IPS-20b (cell line): ENCODE measurements around the gene USP3.

ENCODE experiments used
- H3K27ac ChIP-seq: one replicate; pipeline ENCODE4 v1.5.1; 2013; ENCODE audit warnings: low read length
- H3K27me3 ChIP-seq: 2 replicates; pipeline ENCODE4 v1.6.1; 2013; ENCODE audit warnings: mild to moderate bottlenecking, low read length, inconsistent platforms; ENCODE audit not compliant: insufficient read depth
- H3K36me3 ChIP-seq: 2 replicates; pipeline ENCODE4 v1.6.1; 2013; ENCODE audit warnings: low read depth, mild to moderate bottlenecking, inconsistent platforms, low read length, moderate library complexity; ENCODE audit not compliant: insufficient read depth
- H3K4me1 ChIP-seq: 2 replicates; pipeline ENCODE4 v1.6.1; 2013; ENCODE audit warnings: mild to moderate bottlenecking, control low read depth, inconsistent platforms, low read length, moderate library complexity; ENCODE audit not compliant: insufficient read depth
- H3K4me3 ChIP-seq: 2 replicates; pipeline ENCODE4 v1.5.1; 2013; ENCODE audit warnings: mild to moderate bottlenecking, low read length, inconsistent platforms
- H3K9ac ChIP-seq: 2 replicates; pipeline ENCODE4 v1.6.1; 2013; ENCODE audit warnings: low read depth, mild to moderate bottlenecking, inconsistent platforms, low read length, moderate library complexity
- H3K9me3 ChIP-seq: 2 replicates; pipeline ENCODE4 v1.6.1; 2013; ENCODE audit warnings: mild to moderate bottlenecking, low read depth, low read length, inconsistent platforms; ENCODE audit not compliant: insufficient read depth

Gene USP3

GRCh38 chr15:63539521-63539920, 35.1 kb downstream of the USP3 start:
- no peak overlapping the region for H3K27ac ChIP-seq
- no peak overlapping the region for H3K9ac ChIP-seq
- H3K4me1 ChIP-seq: peaks cover 42% of the 10 kb centered on the region
- H3K36me3 ChIP-seq: no peaks in the 10 kb centered on the region
- no peak overlapping the region for H3K4me3 ChIP-seq
- H3K9me3 ChIP-seq: no peaks in the 10 kb centered on the region
- no peaks in the 10 kb centered on the region for H3K27me3 ChIP-seq

DNA sequence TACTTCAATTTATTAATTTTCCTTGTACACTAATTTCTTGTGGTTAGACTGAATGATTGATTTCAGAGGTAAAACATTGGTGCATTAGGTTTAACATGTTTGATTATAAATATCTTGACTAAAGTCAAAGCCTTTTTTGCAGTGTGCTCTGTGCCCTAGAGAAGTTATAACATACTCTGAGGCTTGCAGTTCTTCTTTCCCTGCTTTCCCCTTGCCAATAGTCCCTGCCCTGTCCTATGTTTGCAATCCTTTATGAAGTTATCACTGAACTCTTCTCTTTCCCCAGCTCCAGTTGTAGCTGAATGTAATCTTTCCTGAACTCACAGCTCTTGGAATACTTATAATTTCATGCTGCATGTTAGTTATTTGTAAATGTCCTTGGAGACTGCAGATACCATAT, 35.6 kb downstream of the USP3 start:
- Histone ChIP-seq H3K4me3 (no peak overlapping the region), H3K36me3 (no peaks in the 10 kb centered on the region), H3K4me1 (peaks cover 41% of the 10 kb centered on the region), H3K9me3 (no peaks in the 10 kb centered on the region), H3K9ac (peak overlapping the region; percentile 2; the same call in 1 of the 2 replicates), H3K27me3 (no peaks in the 10 kb centered on the region), H3K27ac (no peak overlapping the region)

- Histone ChIP-seq H3K27me3 (no peaks in the 10 kb centered on the region), H3K27ac (no peak overlapping the region), H3K4me3 (no peak overlapping the region), H3K36me3 (no peaks in the 10 kb centered on the region), H3K9me3 (no peaks in the 10 kb centered on the region), H3K4me1 (peaks cover 37% of the 10 kb centered on the region), H3K9ac (peak overlapping the region; percentile 2; the same call in 1 of the 2 replicates)
Measured at GRCh38 chr15:63540449-63540848, 36.1 kb downstream of the USP3 start.

- H3K27ac ChIP-seq: no peak overlapping the region
- no peaks in the 10 kb centered on the region for H3K27me3 ChIP-seq
- H3K9ac ChIP-seq: no peak overlapping the region
- no peaks in the 10 kb centered on the region for H3K36me3 ChIP-seq
- H3K4me1 ChIP-seq: peaks cover 8% of the 10 kb centered on the region; the same call in 1 of the 2 replicates
- no peak overlapping the region for H3K4me3 ChIP-seq
- H3K9me3 ChIP-seq: no peaks in the 10 kb centered on the region
Measured at GRCh38 chr15:63544258-63545026, 40.0 kb downstream of the USP3 start.

DNA sequence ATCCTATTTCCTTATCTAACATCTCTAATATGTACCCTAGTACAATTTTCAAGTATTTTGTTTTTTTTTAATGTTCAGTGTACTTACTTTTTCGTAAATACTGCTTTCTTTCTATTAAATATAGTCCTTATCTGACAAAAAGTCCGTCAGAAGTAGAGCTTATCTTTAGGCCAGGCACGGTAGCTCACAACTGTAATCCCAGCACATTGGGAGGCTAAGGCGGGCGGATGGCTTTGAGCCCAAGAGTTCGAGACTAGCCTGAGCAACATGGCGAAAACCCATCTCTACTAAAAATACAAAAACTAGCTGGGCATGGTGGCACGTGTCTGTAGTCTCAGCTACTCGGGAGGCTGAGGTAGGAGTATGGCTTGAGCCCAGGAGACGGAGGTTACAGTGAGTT, 41.1 kb downstream of the USP3 start:
- Histone ChIP-seq H3K27me3 (no peaks in the 10 kb centered on the region), H3K9me3 (no peaks in the 10 kb centered on the region), H3K9ac (no peak overlapping the region), H3K27ac (no peak overlapping the region), H3K4me3 (no peak overlapping the region), H3K36me3 (no peaks in the 10 kb centered on the region), H3K4me1 (peaks cover 2% of the 10 kb centered on the region; the same call in 1 of the 2 replicates)

- H3K9ac ChIP-seq: no peak overlapping the region
- no peaks in the 10 kb centered on the region for H3K9me3 ChIP-seq
- H3K27ac ChIP-seq: no peak overlapping the region
- H3K36me3 ChIP-seq: no peaks in the 10 kb centered on the region
- peaks cover 16% of the 10 kb centered on the region for H3K4me1 ChIP-seq
- no peaks in the 10 kb centered on the region for H3K27me3 ChIP-seq
- H3K4me3 ChIP-seq: no peak overlapping the region
Measured at GRCh38 chr15:63551400-63551799, 47.0 kb downstream of the USP3 start.

DNA sequence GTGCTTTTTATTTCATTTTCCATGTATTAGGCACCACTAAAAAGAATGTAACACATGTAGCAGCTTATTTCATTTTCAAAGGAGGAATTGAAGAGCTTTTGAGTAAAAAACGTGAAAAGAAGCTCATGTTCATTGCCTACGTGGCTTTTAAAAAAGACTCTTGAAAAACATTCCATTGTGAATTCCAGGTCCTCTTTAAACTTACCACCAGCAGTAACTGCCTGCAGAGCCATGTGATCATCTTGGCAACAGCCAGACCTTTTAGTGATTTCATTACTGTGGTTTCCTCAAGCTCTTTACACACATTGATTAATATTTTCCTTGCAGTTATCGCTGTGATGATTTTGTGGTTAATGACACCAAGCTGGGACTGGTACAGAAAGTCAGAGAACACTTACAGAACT, 49.0 kb downstream of the USP3 start:
- H3K27ac ChIP-seq: peak overlapping the region; percentile 72
- peaks cover 20% of the 10 kb centered on the region for H3K4me1 ChIP-seq
- no peaks in the 10 kb centered on the region for H3K36me3 ChIP-seq
- peak overlapping the region; percentile 22; the same call in 1 of the 2 replicates for H3K4me3 ChIP-seq
- H3K27me3 ChIP-seq: no peaks in the 10 kb centered on the region
- H3K9ac ChIP-seq: peak overlapping the region; percentile 53; the same call in 1 of the 2 replicates
- H3K9me3 ChIP-seq: no peaks in the 10 kb centered on the region

- no peak overlapping the region for H3K4me3 ChIP-seq
- H3K4me1 ChIP-seq: peaks cover 25% of the 10 kb centered on the region
- no peak overlapping the region for H3K9ac ChIP-seq
- no peaks in the 10 kb centered on the region for H3K36me3 ChIP-seq
- no peaks in the 10 kb centered on the region for H3K9me3 ChIP-seq
- H3K27ac ChIP-seq: no peak overlapping the region
- H3K27me3 ChIP-seq: no peaks in the 10 kb centered on the region
Measured at GRCh38 chr15:63554337-63554927, 50.0 kb downstream of the USP3 start.

GRCh38 chr15:63555507-63555906, 51.1 kb downstream of the USP3 start:
- Histone ChIP-seq H3K27ac (no peak overlapping the region), H3K4me1 (peaks cover 32% of the 10 kb centered on the region), H3K9ac (no peak overlapping the region), H3K4me3 (no peak overlapping the region), H3K27me3 (no peaks in the 10 kb centered on the region), H3K36me3 (no peaks in the 10 kb centered on the region), H3K9me3 (no peaks in the 10 kb centered on the region)

- Histone ChIP-seq H3K4me3 (no peak overlapping the region), H3K4me1 (peaks cover 39% of the 10 kb centered on the region), H3K9ac (no peak overlapping the region), H3K9me3 (no peaks in the 10 kb centered on the region), H3K27ac (no peak overlapping the region), H3K27me3 (no peaks in the 10 kb centered on the region), H3K36me3 (no peaks in the 10 kb centered on the region)
Measured at GRCh38 chr15:63556246-63556645, 51.9 kb downstream of the USP3 start.

DNA sequence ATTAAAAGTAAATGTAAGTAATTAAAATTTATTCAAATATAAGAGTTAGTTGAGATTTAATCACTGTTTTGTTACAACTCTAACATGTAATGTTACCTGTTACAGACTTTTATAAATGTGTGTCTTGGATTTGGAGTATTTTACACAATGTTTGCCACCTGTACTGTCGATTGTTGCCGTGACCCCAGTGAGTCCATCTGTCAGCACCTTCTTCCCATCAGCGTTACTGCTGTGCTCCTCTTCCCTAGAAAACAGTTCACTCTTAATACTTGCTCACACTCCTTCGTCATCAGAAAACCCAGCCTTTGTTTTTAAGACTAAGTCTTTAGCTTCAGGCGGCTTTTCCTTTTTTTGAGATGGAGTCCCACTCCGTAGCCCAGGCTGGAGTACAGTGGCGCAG, 52.3 kb downstream of the USP3 start:
- H3K4me3 ChIP-seq: no peak overlapping the region
- H3K27ac ChIP-seq: no peak overlapping the region
- H3K27me3 ChIP-seq: no peaks in the 10 kb centered on the region
- H3K9ac ChIP-seq: no peak overlapping the region
- H3K36me3 ChIP-seq: peaks cover under 1% of the 10 kb centered on the region; the same call in 1 of the 2 replicates
- H3K9me3 ChIP-seq: no peaks in the 10 kb centered on the region
- peaks cover 43% of the 10 kb centered on the region for H3K4me1 ChIP-seq

DNA sequence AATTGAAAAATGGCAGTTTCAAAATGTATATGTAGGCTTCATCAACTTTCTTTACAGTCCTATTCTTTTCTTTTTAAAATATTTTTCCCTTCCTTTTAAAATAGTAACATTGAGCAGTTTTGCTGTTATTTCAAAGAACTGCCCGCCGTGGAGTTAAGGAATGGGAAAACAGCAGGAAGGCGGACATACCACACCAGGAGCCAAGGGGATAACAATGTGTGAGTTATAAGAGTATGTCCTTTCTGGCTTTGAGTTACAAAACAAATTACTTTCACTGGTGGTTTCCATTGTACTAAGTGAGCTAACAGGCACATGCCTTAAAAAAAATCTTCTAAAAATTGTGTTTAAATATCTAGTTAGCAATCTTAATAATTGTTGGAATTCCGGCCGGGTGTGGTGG, 55.4 kb downstream of the USP3 start:
- Histone ChIP-seq H3K4me1 (peaks cover 35% of the 10 kb centered on the region), H3K9ac (no peak overlapping the region), H3K9me3 (no peaks in the 10 kb centered on the region), H3K27ac (no peak overlapping the region), H3K27me3 (no peaks in the 10 kb centered on the region), H3K36me3 (peaks cover 11% of the 10 kb centered on the region; the same call in 1 of the 2 replicates), H3K4me3 (peak overlapping the region; percentile 4; the same call in 1 of the 2 replicates)
